B cell (primary cell): ENCODE results near the gene PPP2R5D.

Experiments
- EZH2 ChIP-seq: IDR thresholded peaks from 2 replicates; pipeline ENCODE4 v1.6.1; 2012; ENCODE audit warnings: borderline replicate concordance, low read depth, mild to moderate bottlenecking, moderate library complexity, low read length; ENCODE audit not compliant: insufficient read depth, poor library complexity, severe bottlenecking
- TF ChIP-seq, protein P1 (sequence below): fragments of 200-600 bp; IDR thresholded peaks from one replicate; pipeline ENCODE4 v1.8.0; 2022; ENCODE audit warnings: antibody characterized with exemption, mild to moderate bottlenecking

DNA sequence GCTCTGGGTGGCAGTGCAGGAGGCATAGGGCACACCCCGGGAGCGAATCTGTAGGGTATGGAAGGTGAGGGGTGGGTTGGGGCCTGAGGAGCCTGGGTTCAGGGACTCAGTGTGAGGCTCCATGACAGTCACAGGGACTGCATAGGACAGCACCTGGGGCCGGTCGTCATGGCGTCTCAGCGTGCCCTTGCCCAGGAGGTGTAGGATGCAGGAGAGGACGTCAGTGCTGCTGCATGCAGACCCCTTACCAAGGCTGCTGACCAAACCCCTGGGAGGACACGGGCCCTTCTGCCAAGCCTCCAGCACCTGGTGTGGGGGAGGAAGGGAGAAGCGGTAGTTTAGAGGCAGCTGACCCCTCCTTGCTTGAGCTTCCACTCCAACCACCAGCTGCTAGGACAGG is 53.3 kb downstream of the PPP2R5D start:
- TF ChIP-seq, protein P1, sequence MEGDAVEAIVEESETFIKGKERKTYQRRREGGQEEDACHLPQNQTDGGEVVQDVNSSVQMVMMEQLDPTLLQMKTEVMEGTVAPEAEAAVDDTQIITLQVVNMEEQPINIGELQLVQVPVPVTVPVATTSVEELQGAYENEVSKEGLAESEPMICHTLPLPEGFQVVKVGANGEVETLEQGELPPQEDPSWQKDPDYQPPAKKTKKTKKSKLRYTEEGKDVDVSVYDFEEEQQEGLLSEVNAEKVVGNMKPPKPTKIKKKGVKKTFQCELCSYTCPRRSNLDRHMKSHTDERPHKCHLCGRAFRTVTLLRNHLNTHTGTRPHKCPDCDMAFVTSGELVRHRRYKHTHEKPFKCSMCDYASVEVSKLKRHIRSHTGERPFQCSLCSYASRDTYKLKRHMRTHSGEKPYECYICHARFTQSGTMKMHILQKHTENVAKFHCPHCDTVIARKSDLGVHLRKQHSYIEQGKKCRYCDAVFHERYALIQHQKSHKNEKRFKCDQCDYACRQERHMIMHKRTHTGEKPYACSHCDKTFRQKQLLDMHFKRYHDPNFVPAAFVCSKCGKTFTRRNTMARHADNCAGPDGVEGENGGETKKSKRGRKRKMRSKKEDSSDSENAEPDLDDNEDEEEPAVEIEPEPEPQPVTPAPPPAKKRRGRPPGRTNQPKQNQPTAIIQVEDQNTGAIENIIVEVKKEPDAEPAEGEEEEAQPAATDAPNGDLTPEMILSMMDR = no peak
- TF ChIP-seq EZH2 = no peak
